HFF-Myc (cell line): ENCODE data around the gene DMRT2.

Experiments
- DNase-seq: peaks from one replicate; pipeline ENCODE4 v3.0.0-alpha.2; 2011; ENCODE audit warnings: low read depth; ENCODE audit errors: extremely low read depth
- H3K4me3 ChIP-seq: replicated peaks from 2 replicates; pipeline ENCODE4 v1.5.1; 2011; ENCODE audit warnings: low read depth, mild to moderate bottlenecking, control low read depth, low read length
- CTCF ChIP-seq: IDR thresholded peaks from 2 replicates; pipeline ENCODE4 v1.5.1; 2012; ENCODE audit warnings: mild to moderate bottlenecking, low read depth, low read length, control low read depth; ENCODE audit errors: missing control alignments

Gene DMRT2

GRCh38 chr9:1098551-1098950 lies 48.4 kb downstream of the DMRT2 start:
- H3K4me3 ChIP-seq, result no peak overlapping the region
- TF ChIP-seq CTCF, result no peak
- peak; percentile 11 for DNase-seq

GRCh38 chr9:1100201-1100600 lies 50.0 kb downstream of the DMRT2 start:
- no peak overlapping the region for H3K4me3 ChIP-seq
- no peak for DNase-seq
- TF ChIP-seq CTCF, result no peak

GRCh38 chr9:1100945-1101344 lies 50.8 kb downstream of the DMRT2 start:
- DNase-seq, result peak; percentile 19
- peak; percentile 84 for TF ChIP-seq CTCF
- no peak overlapping the region for H3K4me3 ChIP-seq

GRCh38 chr9:1101846-1102641 lies 51.9 kb downstream of the DMRT2 start:
- TF ChIP-seq CTCF, result no peak
- H3K4me3 ChIP-seq, result no peak overlapping the region
- DNase-seq, result no peak

- H3K4me3 ChIP-seq, result no peak overlapping the region
- no peak for TF ChIP-seq CTCF
- no peak for DNase-seq
Observed at GRCh38 chr9:1102642-1102970, 52.4 kb downstream of the DMRT2 start.
